Esophagus muscularis mucosa (tissue), 3 donors: ENCODE results near the gene CD300LB.

ENCODE experiments used
- POLR2A ChIP-seq: fragments of 450-650 bp; IDR thresholded peaks from one replicate; pipeline ENCODE4 v1.6.1; 2017; ENCODE audit warnings: antibody characterized with exemption, moderate library complexity, mild to moderate bottlenecking, low read depth
- POLR2AphosphoS5 ChIP-seq, 2 donors: sonication (generic); formaldehyde crosslinking; IDR thresholded peaks; one replicate each; pipeline ENCODE4 v1.6.1; 2017; ENCODE audit warnings: antibody characterized with exemption in 2 of 2
- TF ChIP-seq, protein P1 (sequence below), 3 experiments: fragments of 200-600 bp in 2 of 3; fragments of 450-650 bp in 1 of 3; sonication (generic) in 2 of 3; IDR thresholded peaks; one replicate each; pipeline ENCODE4 v1.5.1; 2017 to 2019; ENCODE audit warnings: antibody characterized with exemption in 3 of 3, mild to moderate bottlenecking in 2 of 3, moderate library complexity in 1 of 3

DNA sequence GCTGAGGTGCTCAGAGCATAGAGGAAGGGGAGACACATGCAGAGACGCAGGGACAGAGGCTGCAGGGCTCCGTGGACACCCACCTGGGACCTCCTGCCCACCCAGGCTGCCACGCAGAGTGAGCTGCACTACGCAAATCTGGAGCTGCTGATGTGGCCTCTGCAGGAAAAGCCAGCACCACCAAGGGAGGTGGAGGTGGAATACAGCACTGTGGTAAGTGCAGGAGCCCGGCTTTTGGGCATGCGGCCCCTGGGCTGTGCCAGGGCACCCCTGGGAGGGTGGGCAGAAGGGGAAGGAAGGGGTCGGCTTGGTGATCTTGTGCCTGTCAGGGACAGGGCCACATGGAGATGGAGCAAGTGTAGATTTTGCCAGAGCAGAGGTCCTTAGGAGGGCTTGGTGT, 49.7 kb downstream of the CD300LB start:
- TF ChIP-seq POLR2AphosphoS5 (IDR thresholded peaks at IDR 0.05) (no peak), POLR2A (no peak)
- TF ChIP-seq, protein P1, sequence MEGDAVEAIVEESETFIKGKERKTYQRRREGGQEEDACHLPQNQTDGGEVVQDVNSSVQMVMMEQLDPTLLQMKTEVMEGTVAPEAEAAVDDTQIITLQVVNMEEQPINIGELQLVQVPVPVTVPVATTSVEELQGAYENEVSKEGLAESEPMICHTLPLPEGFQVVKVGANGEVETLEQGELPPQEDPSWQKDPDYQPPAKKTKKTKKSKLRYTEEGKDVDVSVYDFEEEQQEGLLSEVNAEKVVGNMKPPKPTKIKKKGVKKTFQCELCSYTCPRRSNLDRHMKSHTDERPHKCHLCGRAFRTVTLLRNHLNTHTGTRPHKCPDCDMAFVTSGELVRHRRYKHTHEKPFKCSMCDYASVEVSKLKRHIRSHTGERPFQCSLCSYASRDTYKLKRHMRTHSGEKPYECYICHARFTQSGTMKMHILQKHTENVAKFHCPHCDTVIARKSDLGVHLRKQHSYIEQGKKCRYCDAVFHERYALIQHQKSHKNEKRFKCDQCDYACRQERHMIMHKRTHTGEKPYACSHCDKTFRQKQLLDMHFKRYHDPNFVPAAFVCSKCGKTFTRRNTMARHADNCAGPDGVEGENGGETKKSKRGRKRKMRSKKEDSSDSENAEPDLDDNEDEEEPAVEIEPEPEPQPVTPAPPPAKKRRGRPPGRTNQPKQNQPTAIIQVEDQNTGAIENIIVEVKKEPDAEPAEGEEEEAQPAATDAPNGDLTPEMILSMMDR (IDR thresholded peaks at IDR 0.05), result no peak
